Gastrocnemius medialis (tissue), 4 donors: ENCODE measurements around the gene OTOF. TPM values are rescaled to one million over a fixed set of nuclear protein-coding genes. Genes with fewer than 3 reads are reported as not detected.
A peak's percentile ranks its signal among the peaks of the same experiment; 100 is the strongest.

Experiments
- ATAC-seq, 2 donors: fragments of 150-250 bp; one replicate each; pipeline ENCODE4 v1.9.1; 2016
- DNase-seq, 2 donors: peaks; one replicate each; pipeline ENCODE4 v3.0.0-alpha.2; 2019
- H3K27ac ChIP-seq, 4 donors: fragments of 200-600 bp; sonication (generic); 1 replicate in 1 of 4; 2 replicates in 3 of 4; pipeline ENCODE4 v1.5.1; 2016 to 2018; ENCODE audit warnings: mild to moderate bottlenecking in 2 of 4, moderate library complexity in 1 of 4
- H3K27me3 ChIP-seq, 3 donors: fragments of 200-600 bp; sonication (generic) in 2 of 3; 1 replicate in 1 of 3; 2 replicates in 2 of 3; pipeline versions ENCODE4 v1.5.1 to v1.6.0; 2016 to 2019; ENCODE audit warnings: mild to moderate bottlenecking in 1 of 3, moderate library complexity in 1 of 3
- H3K36me3 ChIP-seq, 2 donors: fragments of 200-600 bp; sonication (generic) in 1 of 2; one replicate each; pipeline ENCODE4 v1.5.1; 2017 to 2018
- H3K4me1 ChIP-seq, 2 donors: fragments of 200-600 bp; sonication (generic) in 1 of 2; one replicate each; pipeline ENCODE4 v1.5.1; 2016 to 2017; ENCODE audit warnings: mild to moderate bottlenecking in 2 of 2
- H3K4me3 ChIP-seq, 4 donors: fragments of 200-600 bp; sonication (generic) in 3 of 4; 1 replicate in 1 of 4; 2 replicates in 3 of 4; pipeline ENCODE4 v1.5.1; 2016 to 2019; ENCODE audit warnings: mild to moderate bottlenecking in 2 of 4
- H3K9me3 ChIP-seq, 3 donors: fragments of 200-600 bp; sonication (generic) in 2 of 3; 1 replicate in 1 of 3; 2 replicates in 2 of 3; pipeline ENCODE4 v1.5.1; 2016 to 2019
- POLR2A ChIP-seq, 2 donors: fragments of 450-650 bp; IDR thresholded peaks; one replicate each; pipeline ENCODE4 v1.6.1; 2017; ENCODE audit warnings: antibody characterized with exemption in 2 of 2, mild to moderate bottlenecking in 2 of 2, moderate library complexity in 2 of 2
- in situ Hi-C, 4 donors: fragments of 200-750 bp; cut with MboI; loops; one replicate each; pipeline versions ENCODE4 v1.15.0 to v1.8.0; 2017; ENCODE audit warnings: low sequenced_read_pairs in 4 of 4
- intact Hi-C: fragments of 100-400 bp; cut with DNase I; formaldehyde crosslinking; loops from one replicate; pipeline ENCODE4 v1.15.1; 2023; ENCODE audit warnings: low total_unique reads
- total RNA-seq, 4 donors: library from RNA; depleted of rRNA; stranded (reverse); fragments of >200 nt; gene quantifications; one replicate each; pipeline versions ENCODE4 v1.1.0 to v1.2.3, GENCODE V29; 2016
- TF ChIP-seq, protein P1 (sequence below), 5 experiments: fragments of 450-650 bp in 3 of 5; fragments of 200-600 bp in 2 of 5; sonication (generic) in 2 of 5; IDR thresholded peaks in 4 of 5; conservative IDR thresholded peaks in 1 of 5; 1 replicate in 4 of 5; 2 replicates in 1 of 5; pipeline ENCODE4 v1.5.1; 2016 to 2019; ENCODE audit warnings: antibody characterized with exemption in 5 of 5, mild to moderate bottlenecking in 3 of 5, moderate library complexity in 3 of 5

Gene OTOF
- total RNA-seq, 4 donors from 2014 or later = 0.09 to 0.46 TPM; not detected in 2

DNA sequence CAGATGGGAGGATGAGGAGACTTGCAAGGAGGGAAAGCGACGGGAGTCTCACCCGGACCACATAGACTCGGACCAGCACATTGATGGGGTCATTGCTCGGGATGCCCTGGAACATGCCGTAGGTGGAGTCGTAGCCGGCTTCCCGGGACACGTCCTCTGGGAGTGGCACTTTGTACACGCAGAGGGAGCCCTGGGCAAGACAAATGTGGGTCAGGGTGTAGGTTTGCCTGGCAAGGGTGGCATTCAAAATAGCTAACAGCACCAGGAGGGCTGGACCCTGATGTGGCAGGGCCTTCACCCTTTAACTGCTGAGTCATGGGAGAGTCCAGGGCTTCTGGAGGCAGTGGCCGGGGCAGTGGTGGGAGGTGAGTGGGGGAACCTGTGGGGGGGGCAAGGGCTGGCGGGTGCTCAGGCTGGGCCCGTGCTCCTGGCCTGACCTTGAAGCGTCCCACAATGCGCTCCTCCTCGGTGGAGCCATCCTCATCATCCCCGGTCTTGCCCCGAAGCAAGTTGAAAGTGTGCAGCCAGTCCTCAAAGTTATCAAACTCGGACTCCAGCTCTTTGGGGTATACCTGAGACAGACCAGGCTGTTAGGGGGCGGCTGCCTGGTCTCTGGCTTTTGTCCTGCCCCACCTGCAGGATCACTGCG lies 11.1 kb downstream of the OTOF start:
- intact Hi-C loops = no loop called here
- in situ Hi-C loops = no loop called here
- H3K36me3 ChIP-seq = no peaks in the 10 kb centered on the region
- peaks cover 0 to 9% of the 10 kb centered on the region in 2 donors for H3K4me1 ChIP-seq
- no peak overlapping the region for H3K4me3 ChIP-seq
- H3K27me3 ChIP-seq = no peaks in the 10 kb centered on the region
- no peaks in the 10 kb centered on the region for H3K9me3 ChIP-seq
- TF ChIP-seq, protein P1, sequence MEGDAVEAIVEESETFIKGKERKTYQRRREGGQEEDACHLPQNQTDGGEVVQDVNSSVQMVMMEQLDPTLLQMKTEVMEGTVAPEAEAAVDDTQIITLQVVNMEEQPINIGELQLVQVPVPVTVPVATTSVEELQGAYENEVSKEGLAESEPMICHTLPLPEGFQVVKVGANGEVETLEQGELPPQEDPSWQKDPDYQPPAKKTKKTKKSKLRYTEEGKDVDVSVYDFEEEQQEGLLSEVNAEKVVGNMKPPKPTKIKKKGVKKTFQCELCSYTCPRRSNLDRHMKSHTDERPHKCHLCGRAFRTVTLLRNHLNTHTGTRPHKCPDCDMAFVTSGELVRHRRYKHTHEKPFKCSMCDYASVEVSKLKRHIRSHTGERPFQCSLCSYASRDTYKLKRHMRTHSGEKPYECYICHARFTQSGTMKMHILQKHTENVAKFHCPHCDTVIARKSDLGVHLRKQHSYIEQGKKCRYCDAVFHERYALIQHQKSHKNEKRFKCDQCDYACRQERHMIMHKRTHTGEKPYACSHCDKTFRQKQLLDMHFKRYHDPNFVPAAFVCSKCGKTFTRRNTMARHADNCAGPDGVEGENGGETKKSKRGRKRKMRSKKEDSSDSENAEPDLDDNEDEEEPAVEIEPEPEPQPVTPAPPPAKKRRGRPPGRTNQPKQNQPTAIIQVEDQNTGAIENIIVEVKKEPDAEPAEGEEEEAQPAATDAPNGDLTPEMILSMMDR (IDR thresholded peaks at IDR 0.05 in 4 of 5, conservative IDR thresholded peaks at IDR 0.05 in 1 of 5) = no peak
- TF ChIP-seq POLR2A (IDR thresholded peaks at IDR 0.05) = no peak
- ATAC-seq (peak in 1 of 2 donors; percentile 16), DNase-seq (no peak)
- no peak overlapping the region for H3K27ac ChIP-seq

DNA sequence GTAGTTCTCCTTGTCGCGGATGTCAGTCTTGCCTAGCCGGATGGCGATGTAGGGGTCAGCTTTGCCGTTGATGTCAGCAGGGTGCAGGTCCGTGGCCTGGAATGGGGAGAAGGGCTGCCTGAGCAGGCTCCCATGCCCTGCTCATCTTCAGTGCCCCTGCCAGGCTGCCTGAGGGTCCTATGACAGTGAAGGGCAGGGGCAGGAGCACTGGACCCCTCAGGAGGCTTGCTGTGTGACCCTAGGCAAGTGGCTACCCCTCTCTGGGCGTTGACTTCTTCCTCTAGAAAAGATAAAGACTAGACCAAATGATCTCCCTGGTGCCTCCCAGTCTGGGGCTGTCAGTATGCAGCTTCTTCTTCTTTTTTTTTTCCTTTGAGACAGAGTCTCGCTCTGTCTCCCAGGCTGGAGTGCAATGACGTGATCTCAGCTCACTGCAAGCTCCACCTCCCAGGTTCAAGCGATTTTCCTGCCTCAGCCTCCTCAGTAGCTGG lies 11.9 kb downstream of the OTOF start:
- in situ Hi-C loops (no loop called here), intact Hi-C loops (no loop called here)
- H3K4me1 ChIP-seq = peaks cover 0 to 9% of the 10 kb centered on the region in 2 donors

DNA sequence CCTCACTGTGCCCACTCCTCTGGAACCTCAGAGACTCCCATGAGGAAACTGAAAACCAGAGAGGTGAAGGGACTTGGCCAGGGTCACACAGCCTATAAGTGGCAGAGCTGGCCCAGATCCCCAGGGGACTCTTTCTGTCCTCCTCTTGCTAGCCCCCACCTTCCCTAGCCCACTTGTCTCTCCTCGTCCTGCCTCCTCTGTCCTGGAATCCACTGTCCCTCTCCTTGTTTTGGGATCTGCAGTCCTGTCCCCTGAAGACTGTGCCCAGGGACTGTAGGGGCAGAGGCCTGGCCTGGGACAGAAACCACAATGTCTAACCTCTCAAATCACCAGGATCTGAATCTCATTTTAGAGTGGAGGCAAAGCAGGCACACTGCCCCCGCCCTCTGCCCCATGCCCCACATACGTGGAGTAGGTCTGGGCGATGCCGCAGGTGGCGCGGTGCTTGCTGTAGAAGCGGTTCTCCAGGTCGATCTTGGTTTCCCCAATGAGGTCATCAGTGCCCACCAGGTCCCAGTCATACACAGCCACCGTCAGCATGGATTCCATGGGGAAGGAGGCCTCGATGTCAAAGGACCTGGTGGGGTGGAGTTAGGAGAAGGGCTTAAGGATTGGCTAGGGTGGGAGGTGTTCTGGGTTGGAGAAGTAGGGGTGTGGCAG lies 12.5 kb downstream of the OTOF start:
- no peaks in the 10 kb centered on the region for H3K36me3 ChIP-seq
- no peaks in the 10 kb centered on the region for H3K9me3 ChIP-seq
- H3K4me3 ChIP-seq = no peak overlapping the region
- H3K27me3 ChIP-seq = no peaks in the 10 kb centered on the region
- intact Hi-C loops = no loop called here
- no peak for DNase-seq
- in situ Hi-C loops = no loop called here
- H3K27ac ChIP-seq = no peak overlapping the region
- TF ChIP-seq, protein P1 (IDR thresholded peaks at IDR 0.05 in 4 of 5, conservative IDR thresholded peaks at IDR 0.05 in 1 of 5) = no peak
- TF ChIP-seq POLR2A (IDR thresholded peaks at IDR 0.05) = no peak
- H3K4me1 ChIP-seq = peaks cover 0 to 9% of the 10 kb centered on the region in 2 donors
- ATAC-seq = no peak

More for the DNA sequence above, 11.9 kb downstream of the OTOF start:
- TF ChIP-seq POLR2A (IDR thresholded peaks at IDR 0.05) = no peak
- TF ChIP-seq, protein P1 (IDR thresholded peaks at IDR 0.05 in 4 of 5, conservative IDR thresholded peaks at IDR 0.05 in 1 of 5) = no peak
- no peaks in the 10 kb centered on the region for H3K9me3 ChIP-seq
- H3K27me3 ChIP-seq = no peaks in the 10 kb centered on the region
- H3K36me3 ChIP-seq = no peaks in the 10 kb centered on the region
- ATAC-seq (no peak), DNase-seq (no peak)
- no peak overlapping the region for H3K27ac ChIP-seq
- H3K4me3 ChIP-seq = no peak overlapping the region

DNA sequence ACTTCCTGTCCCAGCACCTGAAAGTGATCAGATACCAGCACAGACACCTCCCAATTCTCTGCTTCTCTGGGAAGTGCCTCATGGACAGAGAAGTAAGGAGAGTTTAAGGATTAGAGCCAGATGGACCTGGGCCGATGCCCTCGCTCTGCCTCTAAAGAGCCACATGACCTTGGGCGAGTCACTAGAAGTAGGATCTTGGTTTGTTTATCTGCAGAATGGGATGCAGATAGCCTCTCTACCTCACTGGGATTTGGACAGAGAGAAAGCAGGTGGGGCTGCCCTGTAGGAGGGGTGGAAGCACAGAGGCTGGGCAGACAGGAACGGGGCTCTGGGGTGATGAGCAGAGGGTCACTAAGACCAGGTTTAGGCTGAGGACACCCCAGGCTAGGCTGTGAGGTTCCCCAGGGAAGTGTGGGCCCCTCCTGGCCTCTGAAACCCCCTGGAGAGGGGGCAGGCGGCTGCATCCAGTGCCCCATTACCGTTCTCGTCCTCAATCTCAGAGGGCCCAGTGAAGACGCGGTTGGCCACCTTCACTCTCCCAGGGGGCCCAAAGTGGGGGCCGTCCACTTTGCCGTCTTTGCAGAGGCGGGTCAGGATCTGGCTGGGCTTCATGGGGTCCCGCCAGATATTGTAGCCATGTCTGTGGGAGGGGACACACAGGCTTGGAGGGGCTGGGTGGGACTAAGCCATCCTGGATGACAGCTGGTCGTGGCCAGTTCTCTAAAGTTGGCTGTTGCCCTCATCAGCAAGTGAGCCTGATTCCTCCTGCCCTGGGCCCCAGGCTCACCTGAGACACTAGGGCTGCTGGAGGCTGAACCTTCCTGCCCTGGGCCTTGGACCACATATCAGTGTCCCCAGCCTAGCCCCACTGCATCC lies 13.3 kb downstream of the OTOF start:
- H3K36me3 ChIP-seq = no peaks in the 10 kb centered on the region
- intact Hi-C loops (no loop called here), in situ Hi-C loops (no loop called here)
- H3K4me3 ChIP-seq = no peak overlapping the region
- no peaks in the 10 kb centered on the region for H3K27me3 ChIP-seq
- peaks cover 0 to 9% of the 10 kb centered on the region in 2 donors for H3K4me1 ChIP-seq
- ATAC-seq (no peak), DNase-seq (peak in 1 of 2 donors; percentile 2)
- no peak overlapping the region for H3K27ac ChIP-seq
- no peaks in the 10 kb centered on the region for H3K9me3 ChIP-seq
- no peak for TF ChIP-seq POLR2A (IDR thresholded peaks at IDR 0.05)
- TF ChIP-seq, protein P1 (IDR thresholded peaks at IDR 0.05 in 4 of 5, conservative IDR thresholded peaks at IDR 0.05 in 1 of 5) = no peak
